ENCODE data around the gene RXRG. TPM values are rescaled to one million over a fixed set of nuclear protein-coding genes. Genes with fewer than 3 reads are reported as not detected.

The RXRG gene
- total and polyA plus RNA-seq, 9 of the 15 experiments (the other 6 are each of a cell fraction or from before 2014, with no cell fraction given) = not detected

GRCh38 chr1:165376811-165377311, 68.1 kb downstream of the RXRG start:
- Histone ChIP-seq H3K9ac (ENCODE audit: insufficient read depth in 1 of 2, low read depth in 2 of 2, low read length in 2 of 2) (peak overlapping the region in 1 of 2 experiments; percentile 74; a peak in 1 of 4 replicates), H2AFZ (ENCODE audit: low read depth, low read length) (no peak overlapping the region)
- no peak for FAIRE-seq
- TF ChIP-seq MCM3 (IDR thresholded peaks at IDR 0.05) (no peak), POLR3A (IDR thresholded peaks at IDR 0.05; ENCODE audit: borderline replicate concordance, extremely low read depth, insufficient read depth, insufficient read length) (no peak), DMBX1 (CRISPR knock-in tag; IDR thresholded peaks at IDR 0.05; ENCODE audit: borderline replicate concordance) (no peak), ARID3B (CRISPR knock-in tag; IDR thresholded peaks at IDR 0.05; ENCODE audit: borderline replicate concordance) (no peak), E4F1 (CRISPR knock-in tag; IDR thresholded peaks at IDR 0.05; ENCODE audit: borderline replicate concordance) (no peak), SAFB (IDR thresholded peaks at IDR 0.05; ENCODE audit: borderline replicate concordance, low read depth, low read length) (no peak), SMAD3 (CRISPR knock-in tag; conservative IDR thresholded peaks at IDR 0.05) (no peak), POU5F1 (IDR thresholded peaks at IDR 0.05; ENCODE audit: borderline replicate concordance, low read depth, low read length, partially characterized antibody) (no peak), TSHZ1 (CRISPR knock-in tag; IDR thresholded peaks at IDR 0.05) (no peak), ZNF57 (CRISPR knock-in tag; IDR thresholded peaks at IDR 0.05) (no peak), E2F1 (CRISPR knock-in tag; IDR thresholded peaks at IDR 0.05) (no peak)

More at GRCh38 chr1:165376811-165377311, 68.1 kb downstream of the RXRG start:
- H3K4me1 ChIP-seq (replicated peaks in 1 of 2; ENCODE audit: control insufficient read depth in 2 of 2, insufficient read depth in 2 of 2, low read length in 2 of 2) = peaks cover 3 to 12% of the 10 kb centered on the region in 2 experiments; a peak in 2 of 5 replicates
- ChIA-PET CTCF (ENCODE audit: low intra/inter-chr PET ratio) (no interaction called here), POLR2A (interaction anchor here (0.6 kb wide), 1 partner anchor 445 kb away, joined by 3 read pairs; no protein-coding TSS in a partner anchor)
- H3K4me2 ChIP-seq (ENCODE audit: insufficient read depth, low read length) = no peak overlapping the region
- H4K20me1 ChIP-seq (replicated peaks; ENCODE audit: control insufficient read depth, insufficient read depth, low read length) = no peaks in the 10 kb centered on the region
- no TSS peak for BruUV-seq (replicated peaks)
- no peaks in the 10 kb centered on the region for H3K36me3 ChIP-seq (ENCODE audit: control insufficient read depth, insufficient read depth, low read length)
- in situ Hi-C loops (cut with MboI) = no loop called here
- no peaks in the 10 kb centered on the region for H3K9me3 ChIP-seq (replicated peaks; ENCODE audit: control insufficient read depth, insufficient read depth, low read depth, low read length)
- DNase-seq (ENCODE audit: extremely low read depth in 1 of 4, low spot score in 3 of 4) (no peak), ATAC-seq (no peak)
- 6% methylated on average over 12 of the region's 12 CpGs for WGBS (ENCODE audit: insufficient coverage, low coverage, missing lambda C conversion rate)
- peaks cover 11 to 30% of the 10 kb centered on the region in 2 experiments for H3K27me3 ChIP-seq (ENCODE audit: control insufficient read depth in 2 of 2, insufficient read depth in 2 of 2, low read length in 2 of 2)
- no peak overlapping the region for H3K4me3 ChIP-seq
- H3K9me1 ChIP-seq (ENCODE audit: control insufficient read depth, insufficient read depth, low read length) = no peaks in the 10 kb centered on the region
- intact Hi-C loops (cut with micrococcal nuclease) = no loop called here
- H3K79me2 ChIP-seq (ENCODE audit: control insufficient read depth, insufficient read depth, low read length) = no peaks in the 10 kb centered on the region
- no peak overlapping the region for H3K27ac ChIP-seq (ENCODE audit: extremely low read depth, low read depth, low read length)
